ENCODE results near the gene CLMN. TPM values are rescaled to one million over a fixed set of nuclear protein-coding genes. Genes with fewer than 3 reads are reported as not detected.

Gene CLMN
- total RNA-seq, 1 donor from 2014 or later: 25.3 TPM

DNA sequence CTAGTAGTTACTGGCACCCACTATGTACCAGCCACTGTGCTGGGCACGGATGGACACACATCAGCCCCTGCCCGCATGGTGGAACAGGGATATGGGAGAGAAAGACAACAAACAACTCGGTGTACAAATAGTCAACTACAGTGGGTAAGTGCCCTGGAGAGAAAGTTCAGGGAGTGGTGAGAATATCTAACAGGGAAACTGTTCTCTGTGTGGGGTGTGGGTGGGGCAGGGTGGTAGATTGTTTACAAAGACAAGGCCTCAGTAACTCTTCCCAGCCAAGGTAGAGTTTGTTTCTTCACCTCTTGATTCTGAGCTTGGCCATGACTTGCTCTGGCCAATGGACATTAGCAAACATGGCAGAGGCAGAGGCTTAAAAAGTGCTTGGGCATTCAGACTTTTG, 12.9 kb upstream of the CLMN start:
- H3K4me3 Mint-ChIP-seq (ENCODE audit: low read depth): no peak overlapping the region
- H3K27me3 Mint-ChIP-seq: peaks cover 11% of the 10 kb centered on the region
- H3K4me1 Mint-ChIP-seq (ENCODE audit: low read depth): peaks cover 1% of the 10 kb centered on the region
- H3K27ac Mint-ChIP-seq: no peak overlapping the region
- no peak for DNase-seq (ENCODE audit: low spot score, unreplicated experiment)
- H3K36me3 Mint-ChIP-seq (ENCODE audit: insufficient read depth): no peaks in the 10 kb centered on the region
- TF ChIP-seq, protein P1, sequence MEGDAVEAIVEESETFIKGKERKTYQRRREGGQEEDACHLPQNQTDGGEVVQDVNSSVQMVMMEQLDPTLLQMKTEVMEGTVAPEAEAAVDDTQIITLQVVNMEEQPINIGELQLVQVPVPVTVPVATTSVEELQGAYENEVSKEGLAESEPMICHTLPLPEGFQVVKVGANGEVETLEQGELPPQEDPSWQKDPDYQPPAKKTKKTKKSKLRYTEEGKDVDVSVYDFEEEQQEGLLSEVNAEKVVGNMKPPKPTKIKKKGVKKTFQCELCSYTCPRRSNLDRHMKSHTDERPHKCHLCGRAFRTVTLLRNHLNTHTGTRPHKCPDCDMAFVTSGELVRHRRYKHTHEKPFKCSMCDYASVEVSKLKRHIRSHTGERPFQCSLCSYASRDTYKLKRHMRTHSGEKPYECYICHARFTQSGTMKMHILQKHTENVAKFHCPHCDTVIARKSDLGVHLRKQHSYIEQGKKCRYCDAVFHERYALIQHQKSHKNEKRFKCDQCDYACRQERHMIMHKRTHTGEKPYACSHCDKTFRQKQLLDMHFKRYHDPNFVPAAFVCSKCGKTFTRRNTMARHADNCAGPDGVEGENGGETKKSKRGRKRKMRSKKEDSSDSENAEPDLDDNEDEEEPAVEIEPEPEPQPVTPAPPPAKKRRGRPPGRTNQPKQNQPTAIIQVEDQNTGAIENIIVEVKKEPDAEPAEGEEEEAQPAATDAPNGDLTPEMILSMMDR (IDR thresholded peaks at IDR 0.05; ENCODE audit: unreplicated experiment): no peak
- H3K9me3 Mint-ChIP-seq (ENCODE audit: low read depth): peaks cover 2% of the 10 kb centered on the region

DNA sequence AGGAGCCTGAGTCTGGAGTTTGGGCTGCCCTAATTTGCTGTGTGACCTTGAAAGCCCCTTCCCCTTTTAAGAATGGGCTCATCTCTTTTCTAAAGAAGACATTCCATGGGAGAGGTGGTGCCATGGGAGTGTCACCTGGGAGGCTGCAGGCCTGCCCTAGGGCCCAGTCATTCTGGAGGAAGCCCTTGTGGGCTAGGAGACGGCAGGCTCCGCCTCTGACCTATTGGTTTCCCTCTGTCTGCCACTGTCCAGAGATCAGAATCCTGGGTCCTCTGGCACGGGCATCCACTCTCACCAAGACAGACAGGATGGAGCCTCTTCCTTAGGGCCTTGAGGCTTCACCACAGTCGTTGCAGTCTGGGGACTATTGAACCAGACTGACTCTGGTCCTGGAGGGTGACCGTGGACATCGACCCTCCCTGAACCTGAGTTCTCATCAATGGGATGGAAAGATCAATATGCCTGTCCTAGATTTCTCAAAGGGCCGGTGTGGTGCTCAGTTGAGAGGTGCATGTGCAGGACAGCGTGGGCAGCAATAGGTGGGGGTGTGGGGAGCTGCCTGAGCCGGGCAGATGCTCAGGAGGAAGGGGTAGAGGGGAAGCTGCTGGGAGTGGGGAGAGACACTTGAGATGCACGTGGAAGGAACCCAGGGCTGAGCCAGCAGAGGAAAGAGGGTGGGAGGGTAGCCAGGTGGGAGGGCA, 12.2 kb upstream of the CLMN start:
- H3K27me3 Mint-ChIP-seq: peaks cover 12% of the 10 kb centered on the region
- no peak overlapping the region for H3K27ac Mint-ChIP-seq
- TF ChIP-seq, protein P1 (IDR thresholded peaks at IDR 0.05; ENCODE audit: unreplicated experiment): no peak
- H3K4me3 Mint-ChIP-seq (ENCODE audit: low read depth): no peak overlapping the region
- no peaks in the 10 kb centered on the region for H3K36me3 Mint-ChIP-seq (ENCODE audit: insufficient read depth)
- peaks cover 1% of the 10 kb centered on the region for H3K4me1 Mint-ChIP-seq (ENCODE audit: low read depth)
- peaks cover 3% of the 10 kb centered on the region for H3K9me3 Mint-ChIP-seq (ENCODE audit: low read depth)
- DNase-seq (ENCODE audit: low spot score, unreplicated experiment): no peak

DNA sequence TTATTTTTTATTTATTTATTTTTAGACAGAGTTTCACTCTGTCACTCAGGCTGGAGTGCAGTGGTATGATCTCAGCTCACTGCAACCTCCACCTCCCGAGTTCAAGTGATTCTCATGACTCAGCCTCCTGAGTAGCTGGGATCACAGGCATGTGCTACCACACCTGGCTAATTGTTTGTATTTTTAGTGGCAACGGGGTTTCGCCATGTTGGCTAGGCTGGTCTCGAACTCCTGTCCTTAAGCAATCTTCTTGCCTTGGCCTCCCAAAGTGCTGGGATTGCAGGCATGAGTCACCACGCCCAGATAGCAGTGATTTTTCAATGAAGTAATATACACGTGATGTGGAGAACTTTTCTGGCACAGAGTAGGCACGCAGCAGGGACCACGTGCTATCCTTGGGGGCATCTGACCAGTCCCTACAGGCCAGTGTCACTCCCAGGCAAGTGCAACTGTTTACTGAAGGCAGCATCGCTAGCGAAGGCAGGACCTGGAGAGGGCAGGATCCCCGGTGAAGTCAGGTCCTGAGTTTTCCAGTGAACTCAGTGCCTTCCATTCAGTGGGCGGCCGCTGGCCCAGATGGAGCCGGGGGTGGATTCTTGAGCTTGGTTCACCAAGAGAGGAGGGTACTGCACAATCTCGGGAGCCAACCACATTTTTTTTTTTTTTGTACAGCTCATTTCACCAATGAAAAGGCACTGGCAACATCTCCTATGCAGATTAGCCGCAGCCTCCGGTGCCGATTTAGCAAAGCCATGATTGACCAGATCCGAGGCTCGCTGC, 11.1 kb upstream of the CLMN start:
- TF ChIP-seq, protein P1 (IDR thresholded peaks at IDR 0.05; ENCODE audit: unreplicated experiment): no peak
- no peak for DNase-seq (ENCODE audit: low spot score, unreplicated experiment)
- Mint-ChIP-seq H3K9me3 (ENCODE audit: low read depth) (peaks cover 3% of the 10 kb centered on the region), H3K27ac (no peak overlapping the region), H3K4me3 (ENCODE audit: low read depth) (no peak overlapping the region), H3K36me3 (ENCODE audit: insufficient read depth) (no peaks in the 10 kb centered on the region), H3K4me1 (ENCODE audit: low read depth) (peaks cover 1% of the 10 kb centered on the region), H3K27me3 (peaks cover 6% of the 10 kb centered on the region)

DNA sequence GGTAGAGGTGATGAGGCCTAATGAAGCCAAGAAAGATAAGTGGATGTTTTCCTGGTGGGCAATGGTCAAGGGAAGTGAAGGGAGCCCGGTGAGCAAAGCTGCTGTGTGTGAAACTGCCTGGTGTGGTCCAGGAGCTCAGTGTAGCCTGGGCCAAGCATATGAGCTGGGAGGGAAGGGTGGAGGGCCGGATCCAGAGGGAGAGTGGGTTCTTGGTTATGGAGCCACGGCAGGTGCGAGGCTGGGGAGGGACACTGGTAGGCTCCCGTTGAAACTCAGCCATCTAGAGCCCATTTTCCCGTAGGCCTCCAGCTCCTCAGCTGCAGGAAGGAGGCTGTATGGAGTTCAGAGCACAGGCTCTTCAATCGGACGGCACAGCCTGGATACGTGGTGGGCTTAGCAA, 10.2 kb upstream of the CLMN start:
- peaks cover 6% of the 10 kb centered on the region for H3K27me3 Mint-ChIP-seq
- TF ChIP-seq, protein P1 (IDR thresholded peaks at IDR 0.05; ENCODE audit: unreplicated experiment): no peak
- no peak overlapping the region for H3K27ac Mint-ChIP-seq
- no peak for DNase-seq (ENCODE audit: low spot score, unreplicated experiment)
- H3K4me1 Mint-ChIP-seq (ENCODE audit: low read depth): peaks cover 1% of the 10 kb centered on the region
- H3K9me3 Mint-ChIP-seq (ENCODE audit: low read depth): peaks cover 3% of the 10 kb centered on the region
- H3K36me3 Mint-ChIP-seq (ENCODE audit: insufficient read depth): no peaks in the 10 kb centered on the region
- no peak overlapping the region for H3K4me3 Mint-ChIP-seq (ENCODE audit: low read depth)

DNA sequence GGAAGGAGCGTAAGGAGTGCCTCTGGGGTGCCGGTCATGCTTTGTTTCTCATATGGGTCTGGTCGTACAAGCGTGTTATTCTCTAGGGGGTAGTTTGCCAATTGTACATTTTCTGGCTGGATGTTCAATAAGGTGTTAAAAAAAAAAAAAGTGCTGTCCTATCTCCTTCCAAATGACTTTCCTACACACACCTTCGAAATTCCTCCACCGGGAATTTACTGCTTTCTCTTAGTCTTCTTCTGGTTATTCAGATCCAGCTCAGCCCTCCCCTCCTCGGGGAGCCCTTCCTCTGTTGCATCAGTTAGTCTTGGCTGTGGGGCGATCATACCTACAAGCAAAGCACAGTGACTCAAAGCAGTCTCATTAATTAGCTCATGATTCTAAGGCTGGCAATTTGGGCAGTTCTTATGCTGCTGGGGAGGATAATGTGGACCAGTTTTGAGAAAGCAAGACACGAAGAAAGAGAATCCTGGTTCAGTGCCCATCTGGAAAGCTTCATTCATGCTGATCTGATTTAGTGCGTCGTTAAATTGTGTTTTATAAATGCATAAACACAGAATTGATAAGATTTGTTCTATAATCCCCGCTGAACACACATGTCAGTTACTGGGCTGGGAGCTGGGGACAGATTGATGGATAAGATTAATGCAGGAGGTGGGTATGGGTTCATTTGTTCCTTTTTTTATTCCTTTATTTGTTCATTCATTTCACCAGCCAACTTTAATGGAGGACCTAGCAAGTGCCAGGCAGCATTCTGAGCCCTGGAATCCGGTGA, 9.2 kb upstream of the CLMN start:
- H3K27ac Mint-ChIP-seq: no peak overlapping the region
- no peak overlapping the region for H3K4me3 Mint-ChIP-seq (ENCODE audit: low read depth)
- peaks cover 3% of the 10 kb centered on the region for H3K27me3 Mint-ChIP-seq
- peaks cover 3% of the 10 kb centered on the region for H3K9me3 Mint-ChIP-seq (ENCODE audit: low read depth)
- peaks cover 1% of the 10 kb centered on the region for H3K4me1 Mint-ChIP-seq (ENCODE audit: low read depth)
- H3K36me3 Mint-ChIP-seq (ENCODE audit: insufficient read depth): no peaks in the 10 kb centered on the region
- TF ChIP-seq, protein P1 (IDR thresholded peaks at IDR 0.05; ENCODE audit: unreplicated experiment): no peak
- no peak for DNase-seq (ENCODE audit: low spot score, unreplicated experiment)
